ENCODE measurements around the gene POU6F2.

DNA sequence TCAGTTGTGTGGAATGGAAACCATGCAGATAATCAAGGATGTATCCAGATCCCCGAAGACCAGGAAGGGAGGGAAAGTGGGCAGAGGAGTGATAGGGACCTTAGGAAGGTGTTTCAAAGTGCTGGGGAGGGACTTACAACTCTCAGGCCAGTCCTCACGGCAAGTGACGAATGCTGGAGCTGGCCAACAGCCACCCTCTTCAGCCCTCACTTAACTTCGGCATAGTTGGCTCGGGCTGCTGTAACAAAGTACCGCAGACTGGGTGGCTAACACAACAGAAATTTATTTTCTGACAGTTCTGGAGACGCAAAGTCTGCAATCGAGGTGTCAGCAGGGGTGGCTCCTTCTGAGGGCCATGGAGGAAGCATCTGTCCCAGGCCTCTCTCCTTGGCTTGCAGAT is 322.6 kb downstream of the POU6F2 start:
- TF ChIP-seq POLR2A (IDR thresholded peaks at IDR 0.05) (no peak), POLR2AphosphoS5 (IDR thresholded peaks at IDR 0.05) (no peak)
- TF ChIP-seq, protein P1, sequence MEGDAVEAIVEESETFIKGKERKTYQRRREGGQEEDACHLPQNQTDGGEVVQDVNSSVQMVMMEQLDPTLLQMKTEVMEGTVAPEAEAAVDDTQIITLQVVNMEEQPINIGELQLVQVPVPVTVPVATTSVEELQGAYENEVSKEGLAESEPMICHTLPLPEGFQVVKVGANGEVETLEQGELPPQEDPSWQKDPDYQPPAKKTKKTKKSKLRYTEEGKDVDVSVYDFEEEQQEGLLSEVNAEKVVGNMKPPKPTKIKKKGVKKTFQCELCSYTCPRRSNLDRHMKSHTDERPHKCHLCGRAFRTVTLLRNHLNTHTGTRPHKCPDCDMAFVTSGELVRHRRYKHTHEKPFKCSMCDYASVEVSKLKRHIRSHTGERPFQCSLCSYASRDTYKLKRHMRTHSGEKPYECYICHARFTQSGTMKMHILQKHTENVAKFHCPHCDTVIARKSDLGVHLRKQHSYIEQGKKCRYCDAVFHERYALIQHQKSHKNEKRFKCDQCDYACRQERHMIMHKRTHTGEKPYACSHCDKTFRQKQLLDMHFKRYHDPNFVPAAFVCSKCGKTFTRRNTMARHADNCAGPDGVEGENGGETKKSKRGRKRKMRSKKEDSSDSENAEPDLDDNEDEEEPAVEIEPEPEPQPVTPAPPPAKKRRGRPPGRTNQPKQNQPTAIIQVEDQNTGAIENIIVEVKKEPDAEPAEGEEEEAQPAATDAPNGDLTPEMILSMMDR (IDR thresholded peaks at IDR 0.05): no peak

Measured in breast epithelium (tissue), 3 donors.